Measurements from ENCODE around the gene EPHA7.

The EPHA7 gene

GRCh38 chr6:93419304-93420162 lies at the start of gene EPHA7:
EPHA7 (minus strand) TSS chr6:93419559; CDS start chr6:93419341, 218 bp downstream.
- peak; percentile 100 for DNase-seq

GRCh38 chr6:93468291-93468690 lies 48.9 kb upstream of the EPHA7 start:
- peak; percentile 42 for DNase-seq

DNA sequence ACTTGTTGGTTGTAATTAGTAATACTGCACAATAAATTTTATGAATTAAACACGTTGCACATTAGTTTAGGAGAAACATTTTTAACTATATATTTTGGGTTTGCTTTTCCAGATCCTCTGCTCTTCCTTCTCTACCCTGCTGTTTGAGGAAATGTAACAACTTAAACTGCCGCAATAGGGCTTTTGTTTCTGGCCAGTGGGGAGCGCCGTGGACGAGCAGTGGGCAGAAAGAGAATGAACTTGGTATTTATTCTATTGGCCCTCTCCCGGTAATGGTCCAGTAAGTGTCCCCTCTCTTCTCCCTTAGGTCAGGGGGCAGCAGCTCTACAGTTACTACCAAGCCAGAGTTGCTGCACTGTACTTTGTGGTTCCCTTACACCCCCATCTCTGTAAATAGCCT lies 35.2 kb upstream of the EPHA7 start:
- no peak for DNase-seq

DNA sequence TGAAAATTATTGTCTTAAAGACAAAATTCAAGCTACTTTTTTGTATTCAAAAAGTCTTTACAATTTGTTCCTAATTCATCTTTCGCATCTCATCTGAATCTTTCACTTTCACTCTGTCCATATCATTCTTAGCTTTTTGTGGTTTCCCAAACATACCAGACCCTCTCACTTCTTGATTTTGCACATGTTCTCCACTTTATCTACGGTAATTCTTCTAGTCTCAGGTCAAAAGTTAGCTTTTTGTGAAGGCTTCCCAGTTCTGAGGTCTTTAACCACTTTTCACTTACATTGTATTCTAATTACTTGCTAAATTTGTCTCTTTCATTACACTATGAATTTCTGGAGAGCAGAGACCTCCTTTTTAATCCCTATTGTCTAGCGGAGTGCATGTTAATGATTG lies 34.6 kb upstream of the EPHA7 start:
- DNase-seq: no peak

GRCh38 chr6:93447874-93448273 lies 28.5 kb upstream of the EPHA7 start:
- DNase-seq: no peak

DNA sequence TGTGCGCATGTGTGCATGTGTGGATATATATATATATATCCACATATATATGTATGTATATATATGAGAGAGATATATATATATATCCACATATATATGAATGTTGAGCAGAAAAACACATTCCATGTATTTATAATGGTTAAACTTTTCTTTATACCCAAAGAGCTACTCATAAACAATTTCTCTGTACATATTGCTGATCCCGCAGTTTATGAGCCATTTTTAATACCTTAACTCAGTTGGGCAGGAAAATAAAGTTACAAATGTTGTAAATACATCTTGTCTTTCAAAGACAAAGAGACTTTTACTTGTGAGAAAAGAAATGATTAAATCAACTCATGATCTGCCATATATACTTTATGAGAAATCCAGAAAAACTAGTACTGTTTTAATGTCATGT lies 18.1 kb upstream of the EPHA7 start:
- no peak for DNase-seq

GRCh38 chr6:93433592-93433991 lies 14.2 kb upstream of the EPHA7 start:
- DNase-seq: no peak

- DNase-seq: no peak
Observed at GRCh38 chr6:93424303-93425064, 5.1 kb upstream of the EPHA7 start.

- DNase-seq: peak; percentile 68
Observed at GRCh38 chr6:93423542-93423941, 4.2 kb upstream of the EPHA7 start.

DNA sequence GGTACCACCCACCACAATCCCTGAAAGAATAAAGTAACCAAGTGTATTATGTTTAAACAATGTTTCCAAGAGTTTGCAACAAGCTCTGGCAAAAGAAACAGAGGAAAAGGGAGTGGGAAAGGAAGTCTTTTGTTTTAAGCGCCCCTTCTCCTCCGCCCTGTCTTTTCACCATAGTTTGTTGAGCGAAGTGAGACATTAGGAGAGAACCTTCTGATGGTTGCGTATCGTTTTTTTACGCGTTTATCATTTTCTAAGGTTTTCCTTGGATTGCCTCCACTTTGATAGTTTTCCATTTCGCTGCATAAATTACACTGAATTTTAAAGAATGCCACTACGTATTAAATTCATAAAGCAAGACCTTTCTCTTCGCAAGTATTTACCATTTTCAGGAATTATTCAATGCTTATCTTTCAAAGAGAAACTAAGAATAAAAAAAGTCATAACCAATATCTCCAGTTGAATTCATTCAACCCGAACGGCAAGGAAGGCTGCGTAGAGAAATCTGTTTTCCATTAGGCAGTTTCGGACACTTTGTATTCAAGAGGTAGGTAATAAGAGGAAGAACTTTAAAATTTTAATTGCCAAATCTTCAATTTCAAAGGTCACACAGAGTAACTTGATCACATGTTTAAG lies 920 bp upstream of the EPHA7 start:
- DNase-seq: no peak

DNA sequence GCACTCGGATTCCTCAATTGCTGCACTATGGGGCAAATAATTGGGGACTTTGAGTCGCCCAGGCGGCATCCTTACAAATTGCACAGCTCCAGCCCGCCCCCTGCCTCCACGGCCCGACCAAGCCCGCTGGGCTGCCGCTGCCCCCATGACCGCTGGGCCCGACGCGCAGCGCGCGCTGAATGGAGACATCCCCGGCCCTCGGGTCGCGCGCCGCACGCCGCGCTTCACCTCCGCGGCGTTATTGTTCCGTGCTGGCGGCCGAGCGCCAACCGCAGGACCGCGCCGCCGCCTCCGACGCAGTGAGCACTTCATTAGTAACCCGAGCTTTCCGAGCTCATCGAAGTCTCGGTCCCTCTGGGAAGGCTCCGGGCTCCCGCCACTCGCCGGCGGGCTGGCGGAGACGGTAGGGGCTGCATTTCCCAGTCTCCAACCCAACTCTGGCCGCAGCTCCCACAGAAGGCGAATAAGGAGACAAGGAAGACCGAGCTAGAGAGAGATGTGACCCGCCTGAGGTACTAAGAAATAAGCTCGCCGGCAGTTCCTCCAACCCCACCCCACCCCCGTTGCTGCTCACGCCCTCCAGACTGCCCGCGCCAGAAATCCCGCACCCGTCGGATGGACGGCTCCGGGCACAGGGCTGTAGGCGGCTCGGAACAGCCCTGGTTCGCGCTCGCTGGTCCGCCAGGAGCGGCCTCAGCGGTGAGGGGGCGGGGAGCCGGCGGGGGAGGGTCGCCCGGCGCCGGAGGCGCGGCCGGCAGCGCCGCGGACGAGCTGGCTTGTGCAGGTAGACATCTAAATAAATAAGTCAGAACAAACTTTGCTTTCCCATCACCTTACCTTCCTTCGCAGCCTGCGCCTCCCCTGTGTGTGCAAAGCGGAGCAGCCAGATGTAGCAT lies 703 bp downstream of the EPHA7 start:
- DNase-seq: peak; percentile 87

GRCh38 chr6:93418033-93418407 lies 1.3 kb downstream of the EPHA7 start:
- DNase-seq: no peak

DNA sequence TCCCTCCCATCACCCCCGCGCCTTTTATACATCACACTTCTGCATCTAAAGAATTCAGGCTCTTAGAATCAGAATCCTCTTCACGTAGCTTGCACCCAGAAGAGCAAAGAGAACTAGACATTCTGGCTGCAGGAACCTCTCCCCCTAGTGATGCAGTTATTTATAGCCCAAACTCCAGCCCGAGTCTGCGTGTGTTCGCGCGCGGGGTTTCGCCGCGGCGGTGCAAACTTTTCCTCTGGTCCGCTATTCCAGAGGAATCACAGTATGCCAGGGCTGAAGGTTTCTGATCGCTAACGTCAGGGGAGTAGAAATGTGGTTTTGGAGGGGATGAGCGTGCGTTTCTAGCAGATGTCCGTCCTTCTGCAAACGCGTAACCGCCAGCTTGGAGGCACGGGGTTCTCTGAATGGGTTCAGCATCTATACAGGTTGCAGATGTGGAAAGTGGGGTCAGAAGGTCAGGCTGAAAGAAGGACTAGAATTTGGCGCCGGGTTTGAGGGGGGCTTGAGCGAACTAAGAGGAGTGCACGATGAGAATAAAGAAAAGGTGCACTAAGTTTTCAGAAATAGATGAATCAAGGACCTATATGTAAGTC lies 1.8 kb downstream of the EPHA7 start:
- peak; percentile 82 for DNase-seq

- DNase-seq: peak; percentile 96
Observed at GRCh38 chr6:93416571-93417420, 2.6 kb downstream of the EPHA7 start.

GRCh38 chr6:93413190-93413589 lies 6.2 kb downstream of the EPHA7 start:
- no peak for DNase-seq

DNA sequence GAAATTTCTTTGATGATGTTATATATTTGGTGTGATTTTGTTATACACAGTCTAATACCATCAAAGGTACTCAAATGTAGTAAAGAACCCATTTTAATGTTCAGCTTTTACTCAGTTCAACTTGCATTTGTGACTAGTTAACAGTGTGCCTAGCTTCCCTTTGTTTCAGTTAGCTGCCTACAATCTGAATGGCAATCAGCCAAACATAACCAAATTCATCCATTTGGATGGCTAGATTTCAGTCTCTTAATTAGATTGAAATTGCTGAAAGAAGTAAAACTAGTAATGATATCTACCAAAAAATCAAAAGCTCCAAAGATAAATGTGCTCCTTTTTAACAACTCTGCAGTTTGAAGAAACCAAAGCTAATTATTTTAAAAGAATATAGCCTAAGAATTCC lies 6.9 kb downstream of the EPHA7 start:
- no peak for DNase-seq

GRCh38 chr6:93407186-93407585 lies 12.2 kb downstream of the EPHA7 start:
- peak; percentile 69 for DNase-seq

GRCh38 chr6:93403390-93403789 lies 16.0 kb downstream of the EPHA7 start:
- DNase-seq: no peak

- peak; percentile 44 for DNase-seq
Observed at GRCh38 chr6:93398723-93399122, 20.6 kb downstream of the EPHA7 start.

GRCh38 chr6:93394471-93394870 lies 24.9 kb downstream of the EPHA7 start:
- DNase-seq: no peak

DNA sequence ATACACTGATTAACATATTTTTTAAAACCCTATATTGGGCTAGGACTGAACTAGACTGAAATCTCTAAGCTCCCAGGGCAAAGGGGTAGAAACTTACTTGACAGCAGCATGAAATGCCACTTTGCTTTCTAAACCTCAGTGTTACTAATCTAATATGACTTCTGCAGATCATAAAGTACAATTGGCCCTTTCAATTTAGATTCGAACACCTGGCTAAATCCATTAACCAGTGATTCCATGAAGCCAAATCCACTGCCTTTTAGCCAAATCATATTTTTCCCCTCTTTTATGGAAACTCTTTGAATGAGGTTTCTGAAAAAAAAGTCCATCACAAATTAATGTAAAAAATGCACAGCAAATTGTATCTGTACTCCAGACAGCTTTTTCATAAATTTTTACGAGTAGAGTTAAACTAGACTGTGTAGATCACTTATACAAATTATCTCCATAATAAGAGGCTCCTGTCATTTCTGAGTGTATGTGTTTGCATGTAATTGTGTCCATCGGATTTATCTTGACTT lies 25.7 kb downstream of the EPHA7 start:
- no peak for DNase-seq

All from NCI-H774 (cell line).